T-cell (primary cell): ENCODE data around the gene NPAS3. TPM values are rescaled to one million over a fixed set of nuclear protein-coding genes. Genes with fewer than 3 reads are reported as not detected.

ENCODE experiments used
- ATAC-seq, 4 experiments: fragments of 200-7000 bp in 3 of 4; fragments of 150-1000 bp in 1 of 4; cut with Tn5 transposase; replicated peaks in 1 of 4; 1 replicate in 3 of 4; 2 replicates in 1 of 4; pipeline ENCODE4 v1.10.0; 2021; ENCODE audit warnings: moderate library complexity in 3 of 4, mild to moderate bottlenecking in 2 of 4, moderate number of reproducible peaks in 1 of 4
- CTCF ChIA-PET, 2 donors: fragments of 300-600 bp; sonication (Branson Sonifier 250); formaldehyde crosslinking; loops; one replicate each; lab custom pipeline; 2022; ENCODE audit warnings: antibody characterized with exemption in 2 of 2; lab: Charles Lee
- POLR2A ChIA-PET, 2 donors: fragments of 300-600 bp; sonication (Branson Sonifier 250); formaldehyde crosslinking; loops; one replicate each; lab custom pipeline; 2022; ENCODE audit warnings: antibody characterized with exemption in 2 of 2; lab: Charles Lee
- DNase-seq, 35 experiments: peaks; one replicate each; pipeline versions ENCODE4 v3.0.0 to v3.0.0-alpha.2; 2013 to 2023
- H3K27ac ChIP-seq: one replicate; pipeline ENCODE4 v1.5.1; 2013; ENCODE audit warnings: low read length
- H3K27me3 ChIP-seq, 2 experiments: replicated peaks in 1 of 2; 1 replicate in 1 of 2; 2 replicates in 1 of 2; pipeline versions ENCODE4 v1.6.1 to v1.7.0; 2013; ENCODE audit warnings: low read length in 1 of 2, mixed read lengths in 1 of 2; ENCODE audit not compliant: control insufficient read depth in 2 of 2, insufficient read depth in 2 of 2; ENCODE audit errors: extremely low read depth in 1 of 2
- H3K36me3 ChIP-seq, 2 donors: 1 replicate in 1 of 2; 2 replicates in 1 of 2; pipeline versions ENCODE4 v1.6.1 to v1.7.0; 2013; ENCODE audit warnings: low read length in 1 of 2; ENCODE audit not compliant: control insufficient read depth in 2 of 2, insufficient read depth in 1 of 2; ENCODE audit errors: extremely low read depth in 1 of 2
- H3K4me1 ChIP-seq, 2 experiments: 1 replicate in 1 of 2; 2 replicates in 1 of 2; pipeline versions ENCODE4 v1.6.1 to v1.7.0; 2013; ENCODE audit warnings: low read length in 2 of 2, mixed read lengths in 1 of 2; ENCODE audit not compliant: insufficient read depth in 2 of 2, control insufficient read depth in 1 of 2; ENCODE audit errors: extremely low read depth in 1 of 2
- H3K4me3 ChIP-seq, 2 donors: 1 replicate in 1 of 2; 2 replicates in 1 of 2; pipeline versions ENCODE4 v1.5.1 to v1.7.0; 2013; ENCODE audit warnings: mild to moderate bottlenecking in 2 of 2, low read length in 1 of 2, moderate library complexity in 1 of 2; ENCODE audit not compliant: control insufficient read depth in 1 of 2; ENCODE audit errors: extremely low read depth in 1 of 2
- H3K9me3 ChIP-seq: 2 replicates; pipeline ENCODE4 v1.7.0; 2013
- H3K27ac Mint-ChIP-seq, 2 donors: one replicate each; pipeline ENCODE4 v1.8.0; 2020 to 2021; ENCODE audit warnings: mild to moderate bottlenecking in 2 of 2, mixed read lengths in 2 of 2
- H3K27me3 Mint-ChIP-seq, 2 donors: one replicate each; pipeline ENCODE4 v1.8.0; 2021 to 2022; ENCODE audit warnings: mixed read lengths in 2 of 2
- H3K36me3 Mint-ChIP-seq: one replicate; pipeline ENCODE4 v1.8.0; 2021; ENCODE audit warnings: mixed read lengths
- H3K4me1 Mint-ChIP-seq, 3 donors: one replicate each; pipeline ENCODE4 v1.8.0; 2020 to 2022; ENCODE audit warnings: mixed read lengths in 3 of 3, mild to moderate bottlenecking in 1 of 3
- H3K4me3 Mint-ChIP-seq, 3 donors: one replicate each; pipeline ENCODE4 v1.8.0; 2020 to 2022; ENCODE audit warnings: mild to moderate bottlenecking in 3 of 3, mixed read lengths in 3 of 3, moderate library complexity in 3 of 3
- H3K9me3 Mint-ChIP-seq, 3 donors: one replicate each; pipeline ENCODE4 v1.8.0; 2020 to 2022; ENCODE audit warnings: mixed read lengths in 3 of 3
- WGBS: methylation state at CpG from one replicate; pipeline ENCODE4 v1.1.5; 2013; ENCODE audit warnings: missing lambda C conversion rate; ENCODE audit not compliant: insufficient coverage; 5-methylcytosine and 5-hydroxymethylcytosine counted together
- total RNA-seq, 35 experiments: library from RNA in 6 of 35; stranded (reverse) in 6 of 35; fragments of 120-200 nt in 1 of 35; gene quantifications; one replicate each; pipeline versions ENCODE4 v1.2.1 to v1.2.4 and lab custom pipeline; 2013 to 2026

Gene NPAS3
- total RNA-seq, 5 donors from 2014 or later (not counting 1 experiment from before 2014, with no cell fraction given): 0.10 TPM; not detected in 4

DNA sequence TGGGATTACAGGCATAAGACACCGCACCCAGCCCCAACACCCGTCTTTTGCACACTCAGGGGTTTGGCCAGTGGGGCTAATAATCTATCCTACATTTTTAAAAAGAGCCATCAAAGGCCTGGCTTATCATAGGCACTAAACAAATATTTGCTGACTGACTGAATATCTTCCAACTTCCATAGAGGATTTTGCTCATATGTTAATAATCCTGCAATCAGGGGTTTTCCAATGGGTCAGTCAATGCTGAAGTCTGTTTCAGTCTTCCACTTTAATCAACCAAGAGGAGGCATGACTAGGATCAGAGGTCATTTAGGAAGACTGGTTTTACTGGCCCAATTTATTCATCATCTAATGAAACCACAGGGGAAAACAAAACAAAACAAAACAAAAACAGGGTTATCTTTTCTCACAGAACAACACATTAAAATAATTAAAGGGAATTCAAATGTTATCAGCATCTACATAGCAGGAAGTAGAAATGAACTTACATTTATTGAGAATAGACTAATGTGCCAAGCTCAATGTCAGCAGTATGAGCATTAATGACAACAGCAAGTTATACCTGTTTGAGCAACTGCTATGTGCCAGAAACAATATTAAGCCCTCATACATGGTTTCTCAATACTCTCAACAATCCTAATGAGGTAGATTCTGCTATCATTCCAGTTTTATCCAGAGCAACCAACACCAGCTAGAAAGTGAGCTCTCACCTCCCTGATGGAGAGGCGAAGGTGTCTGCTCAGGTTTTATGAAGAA, 640.0 kb downstream of the NPAS3 start:
- Histone ChIP-seq H3K4me1 (no peaks in the 10 kb centered on the region), H3K36me3 (no peaks in the 10 kb centered on the region), H3K4me3 (no peak overlapping the region), H3K9me3 (no peaks in the 10 kb centered on the region), H3K27me3 (no peaks in the 10 kb centered on the region), H3K27ac (no peak overlapping the region)
- Mint-ChIP-seq H3K9me3 (peaks cover 0 to 5% (median 3%) of the 10 kb centered on the region in 3 donors), H3K27ac (no peak overlapping the region), H3K36me3 (no peaks in the 10 kb centered on the region), H3K27me3 (no peaks in the 10 kb centered on the region), H3K4me1 (no peaks in the 10 kb centered on the region), H3K4me3 (no peak overlapping the region)
- ChIA-PET CTCF (no interaction called here), POLR2A (no interaction called here)
- 40% methylated on average over 1 of the region's 3 CpGs for WGBS
- no peak for DNase-seq
- no peak for ATAC-seq

- H3K27me3 Mint-ChIP-seq: no peaks in the 10 kb centered on the region
- POLR2A ChIA-PET: no interaction called here
- no peak for ATAC-seq
These were observed 641.6 kb downstream of the NPAS3 start for GRCh38 chr14:33580231-33580749.

GRCh38 chr14:33580841-33581240, 642.2 kb downstream of the NPAS3 start:
- DNase-seq (no peak), ATAC-seq (no peak)
- H3K27me3 Mint-ChIP-seq: no peaks in the 10 kb centered on the region
- Histone ChIP-seq H3K27ac (no peak overlapping the region), H3K36me3 (no peaks in the 10 kb centered on the region), H3K9me3 (no peaks in the 10 kb centered on the region), H3K4me3 (no peak overlapping the region), H3K4me1 (no peaks in the 10 kb centered on the region), H3K27me3 (no peaks in the 10 kb centered on the region)
- no peak overlapping the region for H3K4me3 Mint-ChIP-seq
- ChIA-PET CTCF (no interaction called here), POLR2A (no interaction called here)
- H3K36me3 Mint-ChIP-seq: no peaks in the 10 kb centered on the region
- H3K4me1 Mint-ChIP-seq: no peaks in the 10 kb centered on the region
- 100% methylated on average over 1 of the region's 2 CpGs for WGBS
- no peaks in the 10 kb centered on the region for H3K9me3 Mint-ChIP-seq
- no peak overlapping the region for H3K27ac Mint-ChIP-seq

More at GRCh38 chr14:33580231-33580749, 641.6 kb downstream of the NPAS3 start:
- H3K36me3 Mint-ChIP-seq: no peaks in the 10 kb centered on the region
- Histone ChIP-seq H3K9me3 (no peaks in the 10 kb centered on the region), H3K27me3 (no peaks in the 10 kb centered on the region), H3K4me3 (no peak overlapping the region), H3K27ac (no peak overlapping the region), H3K4me1 (no peaks in the 10 kb centered on the region), H3K36me3 (no peaks in the 10 kb centered on the region)
- DNase-seq: no peak
- no peak overlapping the region for H3K4me3 Mint-ChIP-seq
- H3K27ac Mint-ChIP-seq: no peak overlapping the region
- H3K4me1 Mint-ChIP-seq: no peaks in the 10 kb centered on the region
- CTCF ChIA-PET: no interaction called here
- 85% methylated on average over 4 of the region's 9 CpGs for WGBS
- H3K9me3 Mint-ChIP-seq: no peaks in the 10 kb centered on the region

- ChIA-PET CTCF (no interaction called here), POLR2A (no interaction called here)
- no peaks in the 10 kb centered on the region for H3K9me3 ChIP-seq
- H3K27me3 ChIP-seq: no peaks in the 10 kb centered on the region
- no peak for DNase-seq
- H3K4me1 Mint-ChIP-seq: no peaks in the 10 kb centered on the region
- no peak overlapping the region for H3K27ac Mint-ChIP-seq
- WGBS: 87% methylated on average over 2 of the region's 2 CpGs
- no peak overlapping the region for H3K4me3 ChIP-seq
- no peak overlapping the region for H3K4me3 Mint-ChIP-seq
- no peaks in the 10 kb centered on the region for H3K4me1 ChIP-seq
- no peak for ATAC-seq
- peaks cover 0 to 4% (median 0%) of the 10 kb centered on the region in 3 donors for H3K9me3 Mint-ChIP-seq
- no peaks in the 10 kb centered on the region for H3K27me3 Mint-ChIP-seq
- H3K27ac ChIP-seq: no peak overlapping the region
- no peaks in the 10 kb centered on the region for H3K36me3 ChIP-seq
- no peaks in the 10 kb centered on the region for H3K36me3 Mint-ChIP-seq
These were observed 646.0 kb downstream of the NPAS3 start for GRCh38 chr14:33584697-33585096.

GRCh38 chr14:33586806-33587205, 648.1 kb downstream of the NPAS3 start:
- no peaks in the 10 kb centered on the region for H3K27me3 Mint-ChIP-seq
- CTCF ChIA-PET: no interaction called here
- DNase-seq: no peak

GRCh38 chr14:33587791-33588190, 649.1 kb downstream of the NPAS3 start:
- Mint-ChIP-seq H3K4me3 (no peak overlapping the region), H3K36me3 (no peaks in the 10 kb centered on the region), H3K27me3 (no peaks in the 10 kb centered on the region), H3K27ac (no peak overlapping the region), H3K9me3 (peaks cover 0 to 11% (median 0%) of the 10 kb centered on the region in 3 donors), H3K4me1 (no peaks in the 10 kb centered on the region)
- no peaks in the 10 kb centered on the region for H3K27me3 ChIP-seq
- no peak for DNase-seq
- CTCF ChIA-PET: no interaction called here
- no peaks in the 10 kb centered on the region for H3K36me3 ChIP-seq
- no peaks in the 10 kb centered on the region for H3K4me1 ChIP-seq
- H3K4me3 ChIP-seq: no peak overlapping the region
- no peak overlapping the region for H3K27ac ChIP-seq
- POLR2A ChIA-PET: no interaction called here
- no peak for ATAC-seq
- WGBS: 78% methylated on average over 3 of the region's 5 CpGs
- no peaks in the 10 kb centered on the region for H3K9me3 ChIP-seq

More at GRCh38 chr14:33586806-33587205, 648.1 kb downstream of the NPAS3 start:
- WGBS: no CpG with 5 or more reads among the region's 4 CpGs
- H3K9me3 ChIP-seq: no peaks in the 10 kb centered on the region
- no peaks in the 10 kb centered on the region for H3K4me1 ChIP-seq
- H3K4me3 Mint-ChIP-seq: no peak overlapping the region
- no peak overlapping the region for H3K4me3 ChIP-seq
- H3K36me3 ChIP-seq: no peaks in the 10 kb centered on the region
- no peak overlapping the region for H3K27ac Mint-ChIP-seq
- no peaks in the 10 kb centered on the region for H3K4me1 Mint-ChIP-seq
- no peak overlapping the region for H3K27ac ChIP-seq
- no peak for ATAC-seq
- H3K9me3 Mint-ChIP-seq: peaks cover 0 to 11% (median 0%) of the 10 kb centered on the region in 3 donors
- H3K27me3 ChIP-seq: no peaks in the 10 kb centered on the region
- H3K36me3 Mint-ChIP-seq: no peaks in the 10 kb centered on the region
- POLR2A ChIA-PET: no interaction called here
